Fibroblast of lung (primary cell): ENCODE measurements around the gene ACTL10.

Experiments
- EZH2 ChIP-seq: IDR thresholded peaks from 2 replicates; pipeline ENCODE4 v1.5.1; 2012; ENCODE audit warnings: low read length, control low read depth, mild to moderate bottlenecking; ENCODE audit errors: missing control alignments
- TF ChIP-seq, protein P1 (sequence below), 2 donors: IDR thresholded peaks in 1 of 2; conservative IDR thresholded peaks in 1 of 2; 1 replicate in 1 of 2; 2 replicates in 1 of 2; pipeline ENCODE4 v1.5.1; 2011 to 2012; ENCODE audit warnings: low read length in 2 of 2, control low read depth in 1 of 2, inconsistent platforms in 1 of 2, low read depth in 1 of 2, mild to moderate bottlenecking in 1 of 2

DNA sequence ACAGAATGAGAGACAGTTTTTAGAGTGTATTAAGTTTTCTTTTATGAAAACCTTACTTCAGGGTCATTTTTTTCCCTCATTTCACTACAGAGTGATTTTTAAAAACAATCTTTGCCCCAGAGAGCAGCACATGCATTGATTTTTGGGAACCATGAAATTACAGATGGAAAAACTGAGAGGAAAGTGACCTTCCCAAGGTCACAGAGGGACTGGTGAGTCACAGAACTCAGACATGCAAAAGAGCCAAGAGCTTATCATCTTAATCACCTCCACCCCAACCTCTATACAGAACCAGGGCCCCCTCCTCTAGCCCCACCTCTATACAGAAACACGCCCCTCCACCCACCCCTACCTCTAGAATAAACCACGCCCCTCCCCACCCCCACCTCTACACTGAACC, 42.7 kb downstream of the ACTL10 start:
- TF ChIP-seq, protein P1, sequence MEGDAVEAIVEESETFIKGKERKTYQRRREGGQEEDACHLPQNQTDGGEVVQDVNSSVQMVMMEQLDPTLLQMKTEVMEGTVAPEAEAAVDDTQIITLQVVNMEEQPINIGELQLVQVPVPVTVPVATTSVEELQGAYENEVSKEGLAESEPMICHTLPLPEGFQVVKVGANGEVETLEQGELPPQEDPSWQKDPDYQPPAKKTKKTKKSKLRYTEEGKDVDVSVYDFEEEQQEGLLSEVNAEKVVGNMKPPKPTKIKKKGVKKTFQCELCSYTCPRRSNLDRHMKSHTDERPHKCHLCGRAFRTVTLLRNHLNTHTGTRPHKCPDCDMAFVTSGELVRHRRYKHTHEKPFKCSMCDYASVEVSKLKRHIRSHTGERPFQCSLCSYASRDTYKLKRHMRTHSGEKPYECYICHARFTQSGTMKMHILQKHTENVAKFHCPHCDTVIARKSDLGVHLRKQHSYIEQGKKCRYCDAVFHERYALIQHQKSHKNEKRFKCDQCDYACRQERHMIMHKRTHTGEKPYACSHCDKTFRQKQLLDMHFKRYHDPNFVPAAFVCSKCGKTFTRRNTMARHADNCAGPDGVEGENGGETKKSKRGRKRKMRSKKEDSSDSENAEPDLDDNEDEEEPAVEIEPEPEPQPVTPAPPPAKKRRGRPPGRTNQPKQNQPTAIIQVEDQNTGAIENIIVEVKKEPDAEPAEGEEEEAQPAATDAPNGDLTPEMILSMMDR (conservative IDR thresholded peaks at IDR 0.05 in 1 of 2, IDR thresholded peaks at IDR 0.05 in 1 of 2; ENCODE audit: low read depth in 1 of 2, low read length in 2 of 2) = no peak
- no peak for TF ChIP-seq EZH2
